Measurements from ENCODE around the gene SDK1. TPM values are rescaled to one million over a fixed set of nuclear protein-coding genes. Genes with fewer than 3 reads are reported as not detected.

The SDK1 gene
- total RNA-seq, 1 donor from 2014 or later = 5.4 TPM

DNA sequence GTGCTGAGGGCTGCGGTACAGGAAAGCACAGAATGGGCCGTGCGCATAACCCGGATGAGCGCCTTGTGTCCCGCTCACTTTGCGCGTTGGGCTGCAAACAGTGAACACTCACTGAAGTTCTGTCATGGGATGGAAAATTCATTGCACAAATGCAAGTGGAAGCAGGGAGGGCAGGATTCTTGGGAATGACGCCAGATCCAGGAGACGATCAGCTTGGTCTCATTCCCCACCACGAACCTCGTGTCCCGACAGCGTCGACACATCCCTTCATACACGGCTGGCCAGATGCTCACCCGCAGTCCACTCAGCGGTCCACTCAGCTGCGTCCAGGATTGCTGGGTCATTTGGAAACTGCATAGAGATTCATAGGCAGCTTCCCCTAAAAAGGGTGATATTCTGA lies 607.1 kb downstream of the SDK1 start:
- Mint-ChIP-seq H3K4me1 (ENCODE audit: unreplicated experiment) (no peaks in the 10 kb centered on the region), H3K9me3 (ENCODE audit: unreplicated experiment) (no peaks in the 10 kb centered on the region), H3K4me3 (ENCODE audit: unreplicated experiment) (no peak overlapping the region), H3K27me3 (ENCODE audit: unreplicated experiment) (no peaks in the 10 kb centered on the region), H3K36me3 (ENCODE audit: unreplicated experiment) (no peaks in the 10 kb centered on the region), H3K27ac (ENCODE audit: unreplicated experiment) (no peak overlapping the region)
- DNase-seq (ENCODE audit: extremely low spot score, unreplicated experiment) = no peak
- TF ChIP-seq, protein P1, sequence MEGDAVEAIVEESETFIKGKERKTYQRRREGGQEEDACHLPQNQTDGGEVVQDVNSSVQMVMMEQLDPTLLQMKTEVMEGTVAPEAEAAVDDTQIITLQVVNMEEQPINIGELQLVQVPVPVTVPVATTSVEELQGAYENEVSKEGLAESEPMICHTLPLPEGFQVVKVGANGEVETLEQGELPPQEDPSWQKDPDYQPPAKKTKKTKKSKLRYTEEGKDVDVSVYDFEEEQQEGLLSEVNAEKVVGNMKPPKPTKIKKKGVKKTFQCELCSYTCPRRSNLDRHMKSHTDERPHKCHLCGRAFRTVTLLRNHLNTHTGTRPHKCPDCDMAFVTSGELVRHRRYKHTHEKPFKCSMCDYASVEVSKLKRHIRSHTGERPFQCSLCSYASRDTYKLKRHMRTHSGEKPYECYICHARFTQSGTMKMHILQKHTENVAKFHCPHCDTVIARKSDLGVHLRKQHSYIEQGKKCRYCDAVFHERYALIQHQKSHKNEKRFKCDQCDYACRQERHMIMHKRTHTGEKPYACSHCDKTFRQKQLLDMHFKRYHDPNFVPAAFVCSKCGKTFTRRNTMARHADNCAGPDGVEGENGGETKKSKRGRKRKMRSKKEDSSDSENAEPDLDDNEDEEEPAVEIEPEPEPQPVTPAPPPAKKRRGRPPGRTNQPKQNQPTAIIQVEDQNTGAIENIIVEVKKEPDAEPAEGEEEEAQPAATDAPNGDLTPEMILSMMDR (IDR thresholded peaks at IDR 0.05) = no peak

DNA sequence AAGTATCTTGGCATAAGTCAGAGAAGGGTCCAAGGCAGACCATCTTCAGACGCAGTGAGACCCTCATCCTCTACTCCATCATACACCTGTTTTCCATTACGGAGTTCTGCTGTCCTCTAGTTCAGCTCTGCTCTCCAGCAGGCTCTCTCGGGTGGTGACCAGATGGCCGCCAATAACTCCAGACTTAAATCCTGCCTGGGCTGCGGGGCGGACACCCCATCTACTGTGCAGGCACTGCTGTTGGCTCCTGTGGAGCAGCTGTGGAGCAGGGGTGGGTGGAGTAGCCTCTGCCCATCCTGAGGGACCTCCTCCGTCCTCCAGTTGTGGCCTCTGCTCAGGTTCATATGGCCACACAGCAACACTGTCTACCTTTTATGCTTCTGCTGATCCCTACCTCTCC lies 608.1 kb downstream of the SDK1 start:
- Mint-ChIP-seq H3K4me1 (ENCODE audit: unreplicated experiment) (no peaks in the 10 kb centered on the region), H3K4me3 (ENCODE audit: unreplicated experiment) (no peak overlapping the region), H3K9me3 (ENCODE audit: unreplicated experiment) (no peaks in the 10 kb centered on the region), H3K36me3 (ENCODE audit: unreplicated experiment) (no peaks in the 10 kb centered on the region), H3K27me3 (ENCODE audit: unreplicated experiment) (no peaks in the 10 kb centered on the region), H3K27ac (ENCODE audit: unreplicated experiment) (no peak overlapping the region)
- no peak for DNase-seq (ENCODE audit: extremely low spot score, unreplicated experiment)
- TF ChIP-seq, protein P1 (IDR thresholded peaks at IDR 0.05) = no peak

DNA sequence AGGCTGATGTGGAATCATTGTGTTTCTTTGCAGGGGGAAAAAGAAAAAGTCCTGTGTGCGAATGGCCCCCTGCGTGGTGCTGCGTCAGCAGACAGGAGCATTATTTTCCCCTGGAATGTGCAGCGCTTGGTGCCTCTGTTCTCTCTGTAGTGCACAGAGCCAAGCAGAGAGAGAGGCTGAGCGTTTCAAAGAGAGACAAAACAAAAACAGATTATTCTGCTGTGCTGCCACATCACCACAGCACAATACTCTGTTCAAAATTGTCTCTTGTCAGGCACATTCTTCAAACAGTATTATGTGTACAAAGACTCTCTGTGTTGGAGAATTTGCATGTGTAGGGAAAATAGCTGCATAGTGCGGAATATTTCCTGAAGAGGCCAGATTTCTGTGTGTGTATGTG lies 609.0 kb downstream of the SDK1 start:
- no peaks in the 10 kb centered on the region for H3K4me1 Mint-ChIP-seq (ENCODE audit: unreplicated experiment)
- no peaks in the 10 kb centered on the region for H3K36me3 Mint-ChIP-seq (ENCODE audit: unreplicated experiment)
- TF ChIP-seq, protein P1 (IDR thresholded peaks at IDR 0.05) = no peak
- no peaks in the 10 kb centered on the region for H3K9me3 Mint-ChIP-seq (ENCODE audit: unreplicated experiment)
- no peak for DNase-seq (ENCODE audit: extremely low spot score, unreplicated experiment)
- H3K27ac Mint-ChIP-seq (ENCODE audit: unreplicated experiment) = no peak overlapping the region
- no peak overlapping the region for H3K4me3 Mint-ChIP-seq (ENCODE audit: unreplicated experiment)
- no peaks in the 10 kb centered on the region for H3K27me3 Mint-ChIP-seq (ENCODE audit: unreplicated experiment)

- Mint-ChIP-seq H3K27me3 (ENCODE audit: unreplicated experiment) (no peaks in the 10 kb centered on the region), H3K9me3 (ENCODE audit: unreplicated experiment) (no peaks in the 10 kb centered on the region), H3K27ac (ENCODE audit: unreplicated experiment) (no peak overlapping the region), H3K4me3 (ENCODE audit: unreplicated experiment) (no peak overlapping the region), H3K36me3 (ENCODE audit: unreplicated experiment) (no peaks in the 10 kb centered on the region), H3K4me1 (ENCODE audit: unreplicated experiment) (peaks cover 11% of the 10 kb centered on the region)
- DNase-seq (ENCODE audit: extremely low spot score, unreplicated experiment) = no peak
- TF ChIP-seq, protein P1 (IDR thresholded peaks at IDR 0.05) = no peak
Observed at GRCh38 chr7:3911685-3912084, 610.6 kb downstream of the SDK1 start.

DNA sequence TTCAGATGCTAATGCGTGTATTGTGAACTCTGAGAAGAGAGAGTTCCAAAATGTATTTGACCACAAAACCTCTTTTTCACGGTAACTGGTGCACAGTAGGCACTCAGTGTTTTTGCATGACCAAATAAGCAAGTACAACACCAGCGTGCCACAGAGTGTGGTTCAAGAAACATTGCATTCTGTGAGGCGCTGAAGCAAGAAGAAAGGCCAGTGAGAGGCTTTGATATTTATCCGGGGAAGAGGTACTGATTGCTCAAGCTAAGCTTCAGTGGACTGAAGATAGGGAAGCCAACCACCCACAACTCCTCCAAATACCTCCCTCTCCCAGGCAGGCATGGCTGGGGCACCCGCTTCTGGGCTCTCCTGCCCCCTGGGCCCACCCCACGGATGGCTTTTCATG lies 611.2 kb downstream of the SDK1 start:
- H3K27me3 Mint-ChIP-seq (ENCODE audit: unreplicated experiment) = no peaks in the 10 kb centered on the region
- no peaks in the 10 kb centered on the region for H3K9me3 Mint-ChIP-seq (ENCODE audit: unreplicated experiment)
- TF ChIP-seq, protein P1 (IDR thresholded peaks at IDR 0.05) = no peak
- H3K36me3 Mint-ChIP-seq (ENCODE audit: unreplicated experiment) = no peaks in the 10 kb centered on the region
- H3K27ac Mint-ChIP-seq (ENCODE audit: unreplicated experiment) = no peak overlapping the region
- no peak for DNase-seq (ENCODE audit: extremely low spot score, unreplicated experiment)
- H3K4me3 Mint-ChIP-seq (ENCODE audit: unreplicated experiment) = no peak overlapping the region
- peaks cover 11% of the 10 kb centered on the region for H3K4me1 Mint-ChIP-seq (ENCODE audit: unreplicated experiment)

Data from osteocyte (in vitro differentiated cells).